GM18520 (cell line): ENCODE data around the gene DCXR.

Source experiments
- ATAC-seq: cut with Tn5 transposase; IDR thresholded peaks from one replicate; pipeline ENCODE4 v1.9.1; 2021; ENCODE audit not compliant: unreplicated experiment

DCXR gene

GRCh38 chr17:82037092-82037888 lies at the start of gene DCXR:
Gene DCXR (minus strand): TSS chr17:82037697. CDS start chr17:82037682, 15 bp downstream.
- peak; percentile 70 for ATAC-seq

GRCh38 chr17:82085931-82086764 lies 48.7 kb upstream of the DCXR start:
- no peak for ATAC-seq

GRCh38 chr17:82085031-82085861 lies 47.7 kb upstream of the DCXR start:
- no peak for ATAC-seq

- ATAC-seq: no peak
Observed at GRCh38 chr17:82084373-82085030, 47.0 kb upstream of the DCXR start.

- ATAC-seq: no peak
Observed at GRCh38 chr17:82083533-82084359, 46.2 kb upstream of the DCXR start.

GRCh38 chr17:82083009-82083408 lies 45.5 kb upstream of the DCXR start:
- no peak for ATAC-seq

GRCh38 chr17:82082456-82082855 lies 45.0 kb upstream of the DCXR start:
- ATAC-seq: no peak

GRCh38 chr17:82081966-82082365 lies 44.5 kb upstream of the DCXR start:
- ATAC-seq: no peak

GRCh38 chr17:82081546-82081945 lies 44.0 kb upstream of the DCXR start:
- no peak for ATAC-seq

GRCh38 chr17:82080789-82081464 lies 43.4 kb upstream of the DCXR start:
- no peak for ATAC-seq

GRCh38 chr17:82080048-82080788 lies 42.7 kb upstream of the DCXR start:
- ATAC-seq: no peak

GRCh38 chr17:82079001-82079677 lies 41.6 kb upstream of the DCXR start:
- no peak for ATAC-seq

GRCh38 chr17:82078433-82078832 lies 40.9 kb upstream of the DCXR start:
- ATAC-seq: no peak

- ATAC-seq: no peak
Observed at GRCh38 chr17:82077617-82078358, 40.3 kb upstream of the DCXR start.

- ATAC-seq: no peak
Observed at GRCh38 chr17:82076785-82077591, 39.5 kb upstream of the DCXR start.

GRCh38 chr17:82076018-82076784 lies 38.7 kb upstream of the DCXR start:
- ATAC-seq: no peak
